ENCODE data around the gene KLHL29. TPM values are rescaled to one million over a fixed set of nuclear protein-coding genes. Genes with fewer than 3 reads are reported as not detected.
A peak's percentile ranks its signal among the peaks of the same experiment; 100 is the strongest.

KLHL29 gene
- total RNA-seq, 1 donor from 2014 or later: 12.2 TPM

GRCh38 chr2:23512778-23513177 lies 127.8 kb downstream of the KLHL29 start:
- DNase-seq (ENCODE audit: low read depth): no peak

GRCh38 chr2:23513245-23513871 lies 128.4 kb downstream of the KLHL29 start:
- DNase-seq (ENCODE audit: low read depth): no peak

DNA sequence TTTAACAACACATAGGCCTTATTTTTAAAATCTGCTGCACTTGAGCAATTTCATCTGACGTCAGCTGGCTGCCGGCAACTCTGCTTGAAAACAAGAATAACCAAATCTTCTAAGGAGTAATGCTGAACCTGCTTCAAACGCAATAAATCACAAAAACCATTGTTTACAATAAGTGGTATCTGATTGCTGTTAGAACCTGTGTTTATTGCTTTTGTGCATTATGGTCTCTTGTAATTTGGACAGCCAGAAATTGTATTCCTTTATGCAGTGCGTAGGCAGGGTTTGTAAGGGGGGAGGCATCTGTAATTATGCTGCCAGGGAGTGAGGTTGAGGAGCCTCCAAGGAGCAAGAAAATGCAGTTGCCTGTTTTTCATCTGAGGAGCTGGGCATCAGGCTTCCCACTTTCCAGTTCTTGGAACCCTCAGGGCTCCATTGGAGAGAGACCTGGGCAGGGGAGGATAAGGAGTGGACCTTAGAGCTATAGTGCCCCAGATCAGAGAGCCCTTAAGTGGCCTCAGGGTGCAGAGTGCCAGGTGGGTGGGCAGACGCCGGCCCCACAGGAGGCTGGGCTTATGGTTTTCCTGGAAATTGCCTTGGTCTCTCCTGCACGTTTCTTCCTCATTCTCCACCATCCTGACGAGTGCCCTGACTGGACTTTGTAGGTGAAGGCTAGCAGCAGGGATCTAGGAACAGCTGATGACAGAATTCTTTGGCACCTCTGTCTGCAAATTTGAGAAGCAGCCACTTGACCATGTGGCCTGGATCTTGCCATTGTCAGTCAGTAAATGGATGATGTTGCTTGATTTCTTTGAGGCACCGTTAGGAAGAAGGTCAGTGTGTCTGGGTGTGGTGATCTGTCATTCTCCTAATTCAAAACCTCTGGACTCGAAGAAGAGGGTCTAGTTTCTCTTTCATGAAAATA lies 129.2 kb downstream of the KLHL29 start:
- no peak for DNase-seq (ENCODE audit: low read depth)

DNA sequence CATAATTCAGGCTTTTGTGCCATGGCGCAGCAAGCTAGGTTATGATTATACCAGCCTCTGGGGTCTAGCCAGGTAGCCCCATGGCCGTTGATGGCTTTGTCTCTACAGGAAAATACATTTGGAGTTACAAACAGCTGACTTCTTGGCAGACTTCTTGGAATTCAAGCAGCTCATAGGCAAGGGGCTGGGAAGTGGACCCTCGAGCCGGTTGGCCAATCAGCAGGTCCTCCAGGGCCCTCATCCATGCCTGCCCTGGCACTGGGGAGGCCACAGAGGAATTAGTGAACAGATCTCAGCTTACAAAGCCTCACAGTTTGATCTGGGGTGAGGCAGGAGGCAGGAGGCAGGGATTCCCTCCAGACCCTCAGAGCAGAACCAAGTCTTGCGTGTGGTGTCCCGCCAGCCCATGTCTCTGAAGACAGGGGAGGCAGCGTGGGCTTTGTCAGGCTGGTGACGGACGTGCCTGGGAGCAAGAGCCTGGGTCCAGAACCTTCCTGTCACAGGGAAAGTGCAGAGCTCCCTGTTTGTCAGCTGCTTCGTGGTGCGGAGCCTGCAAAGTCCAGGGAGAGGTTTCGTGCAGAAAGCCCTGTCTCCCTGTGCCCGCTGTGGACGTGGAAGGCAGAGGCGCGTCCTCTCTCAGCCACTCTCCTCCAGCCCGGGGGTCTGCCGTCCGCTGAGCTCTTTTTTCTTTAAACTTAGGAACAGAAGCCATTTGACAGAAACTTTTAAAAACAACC lies 131.7 kb downstream of the KLHL29 start:
- no peak for DNase-seq (ENCODE audit: low read depth)

DNA sequence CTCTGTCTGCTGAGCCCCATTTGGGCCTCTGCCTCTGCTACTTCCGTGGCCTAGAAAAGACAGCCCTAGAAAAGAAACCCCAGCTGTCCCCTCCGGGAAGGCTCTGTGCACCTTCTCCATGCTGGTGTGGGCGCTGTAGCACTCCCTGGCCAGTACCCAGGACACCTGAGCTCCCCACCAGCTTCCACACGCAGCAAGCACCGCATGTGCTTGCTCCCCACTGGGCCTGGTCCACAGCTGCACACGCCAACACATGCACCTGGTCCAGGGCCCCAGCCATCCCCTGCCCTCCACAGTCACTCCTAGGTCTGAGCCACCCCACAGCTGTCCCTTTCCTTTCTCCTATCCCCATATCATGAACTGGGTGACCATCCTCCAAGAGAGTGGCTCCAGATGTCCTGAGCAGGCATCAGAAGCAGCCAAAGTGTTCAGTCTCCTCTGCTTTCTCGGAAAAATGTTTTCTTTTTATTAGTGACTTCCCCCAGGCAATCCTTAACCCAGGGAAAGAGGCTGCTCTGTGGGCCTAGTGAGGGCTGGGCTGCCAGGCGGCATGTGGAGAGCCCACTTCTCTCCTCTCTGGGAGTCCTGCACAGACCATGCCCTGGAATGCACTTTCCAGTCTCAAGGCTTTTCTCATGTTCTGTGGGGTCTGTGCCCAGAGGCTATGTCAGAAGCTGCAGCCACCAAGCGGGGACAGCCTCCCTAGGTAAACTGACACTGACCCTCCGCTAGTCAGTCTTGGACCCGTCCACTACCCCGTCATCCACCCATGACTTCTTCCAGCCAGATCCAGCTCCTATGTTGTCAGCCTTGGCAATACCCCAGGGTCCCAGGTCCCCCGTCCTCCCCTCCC lies 133.7 kb downstream of the KLHL29 start:
- no peak for DNase-seq (ENCODE audit: low read depth)

DNA sequence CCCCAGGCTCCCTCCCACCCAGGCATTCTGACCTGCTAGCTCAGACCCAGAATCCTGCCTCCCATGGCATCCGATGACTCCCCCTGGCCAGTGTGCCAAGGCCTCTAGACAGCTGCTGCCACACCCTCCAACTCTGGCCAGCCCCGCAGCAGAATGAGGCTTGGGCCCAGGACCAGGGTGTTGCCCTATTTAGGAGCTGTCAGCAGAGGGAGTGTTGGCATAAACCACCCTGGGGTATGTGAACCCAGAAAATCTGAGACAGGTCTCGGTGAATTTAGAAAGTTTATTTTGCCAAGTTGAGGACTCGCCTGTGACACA lies 134.3 kb downstream of the KLHL29 start:
- no peak for DNase-seq (ENCODE audit: low read depth)

DNA sequence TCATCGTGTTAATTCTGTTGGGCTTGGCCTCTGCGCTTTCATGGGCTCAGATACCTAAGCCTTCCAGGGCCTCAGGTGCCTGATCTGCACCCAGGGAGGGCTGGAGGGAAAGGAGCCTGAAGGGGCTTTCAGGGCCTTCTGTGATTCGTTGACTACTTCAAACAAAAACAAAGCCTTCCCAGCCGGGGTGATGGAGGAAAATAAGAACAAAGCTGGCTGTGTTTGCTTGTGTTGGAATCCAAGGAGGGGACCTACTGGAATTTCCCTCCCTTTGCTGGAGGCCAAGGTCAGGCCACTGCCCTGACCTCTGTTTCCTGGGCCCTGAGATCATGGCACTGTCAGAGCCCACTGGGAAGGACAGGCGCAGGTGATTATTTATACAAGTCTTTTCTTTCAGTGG lies 135.3 kb downstream of the KLHL29 start:
- peak; percentile 58 for DNase-seq (ENCODE audit: low read depth)

DNA sequence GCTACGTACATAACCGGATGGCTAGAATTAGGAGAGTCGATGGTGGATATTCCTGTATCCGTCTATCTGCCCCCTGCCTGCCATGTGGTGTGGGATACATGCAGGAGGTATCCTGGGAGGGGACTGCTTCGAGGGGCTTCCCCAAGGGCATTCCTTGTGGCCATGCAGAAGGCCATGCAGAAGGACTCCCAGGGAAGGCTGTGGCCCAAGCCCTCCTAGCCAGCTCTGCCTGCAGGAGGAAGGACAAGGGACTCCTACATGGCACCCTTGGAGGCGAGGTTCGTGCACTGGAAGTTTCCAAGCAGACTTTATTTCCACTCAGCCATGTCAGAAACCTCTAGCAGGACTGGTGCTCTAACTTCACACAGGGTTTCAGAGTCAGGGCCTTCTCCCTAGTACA lies 136.1 kb downstream of the KLHL29 start:
- no peak for DNase-seq (ENCODE audit: low read depth)

GRCh38 chr2:23522726-23523372 lies 137.9 kb downstream of the KLHL29 start:
- DNase-seq (ENCODE audit: low read depth): no peak

- peak; percentile 9 for DNase-seq (ENCODE audit: low read depth)
Observed at GRCh38 chr2:23523373-23524260, 138.6 kb downstream of the KLHL29 start.

DNA sequence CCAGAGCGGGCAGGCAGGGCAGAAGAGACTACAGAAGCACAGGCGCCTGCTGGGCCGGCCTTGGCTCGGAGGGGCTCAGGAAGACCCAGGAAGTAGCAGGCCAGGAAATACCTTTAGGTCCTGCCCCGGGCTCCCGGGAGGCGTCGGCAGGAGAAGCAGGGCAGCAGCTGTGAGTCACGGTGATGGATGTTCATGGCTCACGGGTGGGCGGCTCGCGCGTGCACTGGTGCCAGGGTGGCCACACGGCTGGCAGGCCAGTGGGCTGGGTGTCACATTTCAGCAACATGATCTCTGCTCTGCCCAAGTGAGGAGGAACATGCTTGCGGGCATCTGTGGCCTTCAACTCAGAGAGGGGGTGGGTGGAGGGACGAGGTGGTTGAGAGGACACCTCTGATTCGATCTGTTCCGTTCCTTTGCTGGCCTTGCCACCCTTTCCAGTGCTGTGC lies 139.3 kb downstream of the KLHL29 start:
- peak; percentile 61 for DNase-seq (ENCODE audit: low read depth)

DNA sequence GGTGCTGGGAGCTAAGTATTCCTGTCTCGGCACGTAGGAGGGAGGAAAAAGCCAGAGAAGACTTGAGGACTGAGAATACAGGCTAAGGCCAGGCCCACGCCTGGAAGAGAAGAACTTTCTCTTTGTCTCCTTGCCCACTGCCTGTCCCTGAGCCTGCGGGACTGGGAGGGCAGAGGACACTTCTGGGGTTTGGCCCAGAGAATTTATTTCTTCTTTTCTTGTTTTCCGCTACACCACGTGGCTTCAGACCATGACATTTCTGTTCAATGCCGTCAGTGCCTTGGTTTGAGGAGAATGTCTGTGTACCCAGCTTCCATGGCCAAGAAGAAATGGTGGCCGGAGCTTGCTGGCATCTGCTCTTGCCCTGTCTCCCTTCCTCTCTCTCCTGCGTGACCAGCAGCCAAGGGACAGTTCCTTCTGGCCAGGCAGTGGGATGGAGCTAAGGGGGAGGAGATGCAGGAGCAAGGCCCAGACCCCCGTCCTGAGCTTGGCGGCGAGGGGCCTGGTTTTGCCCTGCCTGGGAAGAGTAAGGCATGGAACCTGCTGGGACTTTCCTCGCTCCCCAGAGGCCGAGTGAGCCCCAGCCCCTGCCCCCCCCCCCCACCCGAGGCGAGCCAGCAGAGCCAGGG lies 140.3 kb downstream of the KLHL29 start:
- DNase-seq (ENCODE audit: low read depth): no peak

- DNase-seq (ENCODE audit: low read depth): no peak
Observed at GRCh38 chr2:23526114-23526513, 141.1 kb downstream of the KLHL29 start.

DNA sequence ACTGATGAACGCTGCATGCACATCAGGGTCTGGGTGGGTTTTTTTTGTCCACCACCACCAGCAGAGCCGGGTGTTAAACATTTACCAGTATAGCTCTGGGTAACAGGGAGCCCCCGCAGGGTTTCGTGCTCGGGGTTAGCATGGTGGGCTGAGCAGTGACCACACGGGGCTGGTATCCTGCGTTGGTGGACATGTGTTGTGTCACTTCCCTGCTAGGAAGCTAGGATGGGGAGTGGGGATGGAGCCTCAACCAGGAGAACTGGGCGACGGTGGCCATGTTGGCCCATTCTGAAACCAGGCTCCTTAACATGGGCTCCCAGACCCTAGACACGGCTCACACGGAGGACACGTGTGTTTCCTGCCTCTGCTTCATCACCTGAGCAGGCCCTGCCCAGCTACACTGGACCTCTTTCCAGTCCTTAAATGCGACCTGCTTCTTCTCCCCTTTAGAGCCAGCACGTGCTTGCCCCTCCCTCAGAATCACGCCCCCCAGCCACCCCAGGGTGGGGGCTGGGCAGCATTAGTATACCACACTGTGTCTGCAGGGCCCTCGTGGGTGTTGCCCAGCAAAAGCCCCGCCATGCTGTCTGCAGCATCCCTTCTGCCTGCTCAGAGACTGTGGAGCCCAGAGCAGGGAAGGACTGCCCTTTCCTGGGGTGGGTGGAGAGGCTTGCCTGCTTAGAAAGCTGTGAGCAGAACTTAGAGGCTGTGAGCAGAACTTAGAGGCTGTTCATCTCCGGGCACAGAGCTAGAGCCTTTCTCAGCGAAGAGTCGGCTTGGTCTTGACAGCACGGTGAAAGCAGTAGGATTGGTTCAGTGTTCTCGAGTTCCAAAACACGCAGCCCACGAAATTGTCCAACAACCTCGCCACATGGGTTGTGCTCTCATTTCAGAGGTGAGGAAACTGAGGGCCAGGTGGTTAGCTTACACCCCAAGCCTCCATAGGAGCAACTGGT lies 142.1 kb downstream of the KLHL29 start:
- no peak for DNase-seq (ENCODE audit: low read depth)

GRCh38 chr2:23528171-23528570 lies 143.2 kb downstream of the KLHL29 start:
- DNase-seq (ENCODE audit: low read depth): no peak

- no peak for DNase-seq (ENCODE audit: low read depth)
Observed at GRCh38 chr2:23528690-23529089, 143.7 kb downstream of the KLHL29 start.

DNA sequence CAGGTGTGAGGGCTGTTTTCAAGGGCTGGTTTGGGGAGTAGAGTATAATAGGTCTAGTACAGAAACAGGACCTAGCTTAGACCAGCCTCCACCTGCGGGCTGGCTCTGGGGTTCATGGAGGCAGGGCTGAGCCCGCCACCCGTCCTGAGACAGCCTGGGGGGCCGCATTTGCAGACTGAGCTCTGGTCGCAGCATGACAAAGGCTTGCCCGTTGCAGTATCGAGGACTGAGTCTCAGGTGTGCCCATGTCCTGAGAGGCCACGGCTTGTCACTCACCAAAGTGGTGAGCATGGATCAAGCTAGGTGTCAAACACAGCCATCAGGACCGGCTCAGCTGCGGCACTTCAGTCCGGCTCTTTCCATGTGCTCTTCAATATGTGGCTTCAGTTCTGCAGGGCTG lies 144.7 kb downstream of the KLHL29 start:
- no peak for DNase-seq (ENCODE audit: low read depth)

GRCh38 chr2:23530206-23530908 lies 145.4 kb downstream of the KLHL29 start:
- DNase-seq (ENCODE audit: low read depth): no peak
